A549 (cell line): ENCODE data around the gene PACS1. TPM values are rescaled to one million over a fixed set of nuclear protein-coding genes. Genes with fewer than 3 reads are reported as not detected.
A peak's percentile ranks its signal among the peaks of the same experiment; 100 is the strongest.
"Not testable (repeated sequence)": the region's sequence is repeated elsewhere in the genome, so short reads cannot be mapped to it uniquely, and the experiment has no call there.

Experiments
- ATAC-seq, 2 experiments: fragments of 200-7000 bp in 1 of 2; fragments of >200 bp in 1 of 2; cut with Nextera tagmentation in 1 of 2; cut with Tn5 transposase in 1 of 2; 3 replicates each; pipeline versions ENCODE4 v1.8.0 to v1.9.1; 2018 to 2020; ENCODE audit warnings: mild to moderate bottlenecking in 1 of 2, moderate library complexity in 1 of 2
- CTCF ChIA-PET: fragments of 300-600 bp; sonication (Branson Sonifier 250); formaldehyde crosslinking; extraction: SDS; loops from one replicate; lab custom pipeline; 2021; ENCODE audit warnings: antibody characterized with exemption, inconsistent platforms; lab: Yijun Ruan, JAX
- POLR2A ChIA-PET: fragments of 350-600 bp; formaldehyde crosslinking; extraction: SDS; loops from one replicate; lab custom pipeline; 2021; ENCODE audit warnings: antibody characterized with exemption, inconsistent platforms; lab: Yijun Ruan, JAX
- DNase-seq, 2 experiments: peaks; one replicate each; pipeline versions ENCODE4 v3.0.0 to v3.0.0-alpha.2; 2011 to 2016; ENCODE audit warnings: low read depth in 1 of 2, low spot score in 1 of 2
- FAIRE-seq: peaks from 2 replicates; lab custom pipeline; 2011; peaks lifted over from hg19 to GRCh38; lab: Jason Lieb, UNC
- H3K27ac ChIP-seq, 2 experiments: fragments of >200 bp; sonication (Bioruptor Twin); formaldehyde crosslinking; 3 replicates each; pipeline ENCODE4 v1.5.1; 2016 to 2017
- H3K4me1 ChIP-seq: fragments of >200 bp; sonication (Bioruptor Twin); formaldehyde crosslinking; 3 replicates; pipeline ENCODE4 v1.6.1; 2016
- H3K4me2 ChIP-seq: fragments of >200 bp; sonication (Bioruptor Twin); formaldehyde crosslinking; 3 replicates; pipeline ENCODE4 v1.6.1; 2016
- H3K4me3 ChIP-seq: fragments of >200 bp; sonication (Bioruptor Twin); formaldehyde crosslinking; 3 replicates; pipeline ENCODE4 v1.5.1; 2016
- H3K9me3 ChIP-seq: fragments of >200 bp; sonication (Bioruptor Twin); formaldehyde crosslinking; 3 replicates; pipeline ENCODE4 v1.6.1; 2016
- BHLHE40 ChIP-seq: IDR thresholded peaks from 2 replicates; pipeline ENCODE4 v1.6.1; 2012; ENCODE audit warnings: low read depth, low read length, inconsistent platforms
- CTCF ChIP-seq: fragments of >200 bp; sonication (Bioruptor Twin); formaldehyde crosslinking; IDR thresholded peaks from 3 replicates; pipeline ENCODE4 v1.5.1; 2016
- E2F6 ChIP-seq: IDR thresholded peaks from 2 replicates; pipeline ENCODE4 v1.6.1; 2012; ENCODE audit warnings: low read depth, borderline replicate concordance
- ELK1 ChIP-seq: fragments of 150-350 bp; IDR thresholded peaks from 2 replicates; pipeline ENCODE4 v1.6.1; 2014; ENCODE audit warnings: low read depth, mild to moderate bottlenecking, low read length
- ESRRA ChIP-seq: fragments of 150-350 bp; IDR thresholded peaks from 2 replicates; pipeline ENCODE4 v1.6.1; 2014; ENCODE audit warnings: mild to moderate bottlenecking, low read length, borderline replicate concordance
- FOSL2 ChIP-seq, 2 experiments: fragments of 450-650 bp in 1 of 2; fragments of >200 bp in 1 of 2; sonication (Bioruptor Twin) in 1 of 2; formaldehyde crosslinking; IDR thresholded peaks; 2 replicates each; pipeline versions ENCODE4 v1.5.0 to v1.6.1; 2016 to 2020; ENCODE audit warnings: mild to moderate bottlenecking in 1 of 2, moderate library complexity in 1 of 2
- HOXA7 ChIP-seq: fragments of 250-450 bp; sonication (Bioruptor Pico); IDR thresholded peaks from 2 replicates; pipeline ENCODE4 v1.5.0; 2020; ENCODE audit warnings: mild to moderate bottlenecking, moderate library complexity
- KDM5A ChIP-seq: fragments of 200-600 bp; sonication (generic); IDR thresholded peaks from 2 replicates; pipeline ENCODE4 v1.6.1; 2016; ENCODE audit warnings: antibody characterized with exemption, mild to moderate bottlenecking
- MAX ChIP-seq: IDR thresholded peaks from 2 replicates; pipeline ENCODE4 v1.6.1; 2012
- NPAS2 ChIP-seq: fragments of 250-450 bp; sonication (Bioruptor Pico); IDR thresholded peaks from 2 replicates; pipeline ENCODE4 v1.8.0; 2022; ENCODE audit warnings: mild to moderate bottlenecking, moderate library complexity, borderline replicate concordance
- NR3C1 ChIP-seq: fragments of >200 bp; sonication (Bioruptor Twin); formaldehyde crosslinking; IDR thresholded peaks from 3 replicates; pipeline ENCODE4 v1.6.1; 2017
- PBX3 ChIP-seq: IDR thresholded peaks from 2 replicates; pipeline ENCODE4 v1.6.1; 2012
- RAD21 ChIP-seq, 2 experiments: fragments of >200 bp in 1 of 2; sonication (Bioruptor Twin) in 1 of 2; formaldehyde crosslinking in 1 of 2; IDR thresholded peaks in 1 of 2; conservative IDR thresholded peaks in 1 of 2; 2 replicates in 1 of 2; 3 replicates in 1 of 2; pipeline ENCODE4 v1.6.1; 2012 to 2018; ENCODE audit warnings: inconsistent platforms in 1 of 2
- SMC3 ChIP-seq: fragments of >200 bp; sonication (Bioruptor Twin); formaldehyde crosslinking; IDR thresholded peaks from 3 replicates; pipeline ENCODE4 v1.6.1; 2018; ENCODE audit warnings: inconsistent platforms
- WGBS: methylation state at CpG from one replicate; pipeline ENCODE4 v1.1.6; 2017; ENCODE audit errors: missing lambda C conversion rate; 5-methylcytosine and 5-hydroxymethylcytosine counted together
- polyA plus RNA-seq, 4 experiments: library from polyadenylated mRNA; depleted of rRNA in 3 of 4; stranded (reverse); fragments of >200 nt; fragmentation: RNase III in 1 of 4; extraction: RNeasy Plus Mini Kit Qiagen cat#74134 plus additional on column Dnase treatment in 1 of 4; gene quantifications; 2 replicates in 3 of 4; 3 replicates in 1 of 4; pipeline ENCODE4 v1.2.3, GENCODE V29; 2011 to 2017

PACS1 gene
- polyA plus RNA-seq, 2 of the 4 experiments (the other 2 are of a cell fraction) = 48.2 to 59.1 TPM

GRCh38 chr11:66020618-66021357, 49.3 kb upstream of the PACS1 start:
- POLR2A ChIA-PET = interaction anchor here (0.5 to 0.7 kb wide), 2 partner anchors 18 to 19 kb away, joined by 3 to 6 read pairs; partner anchors contain the start of genes BANF1 and EIF1AD
- TF ChIP-seq HOXA7 (CRISPR knock-in tag) (no peak), KDM5A (no peak), FOSL2 (IDR thresholded peaks at IDR 0.05) (no peak), FOSL2 (CRISPR knock-in tag; IDR thresholded peaks at IDR 0.05) (peak; percentile 71), PBX3 (no peak), NR3C1 (no peak), ELK1 (no peak), NPAS2 (CRISPR knock-in tag) (no peak)

GRCh38 chr11:66022401-66023185, 47.5 kb upstream of the PACS1 start:
- POLR2A ChIA-PET = interaction anchor here (0.5 to 1.0 kb wide), 7 partner anchors 9 to 132 kb away, joined by 3 to 6 read pairs (median 4); partner anchors contain the start of genes CCDC85B and SF3B2
- DNase-seq = peak; percentile 72 to 82

More at GRCh38 chr11:66020618-66021357, 49.3 kb upstream of the PACS1 start:
- Histone ChIP-seq H3K4me1 (peaks cover 12% of the 10 kb centered on the region), H3K4me2 (peak overlapping the region; percentile 49), H3K27ac (peak overlapping the region; percentile 37 to 77; a peak in 5 of 6 replicates), H3K9me3 (no peaks in the 10 kb centered on the region), H3K4me3 (no peak overlapping the region)
- CTCF ChIA-PET = interaction anchor here (0.6 to 6.5 kb wide), 5 partner anchors 12 to 1807 kb away, joined by 3 to 188 read pairs (median 20); partner anchors contain the start of gene CST6
- FAIRE-seq = no peak
- peak; percentile 59 to 64 for DNase-seq
- ATAC-seq = peak; percentile 67 to 71
- 93% methylated on average over 18 of the region's 25 CpGs for WGBS

GRCh38 chr11:66023186-66023440, 47.0 kb upstream of the PACS1 start:
- not testable (repeated sequence) for H3K27ac ChIP-seq, DNase-seq, ATAC-seq, H3K9me3 ChIP-seq, FAIRE-seq, H3K4me2 ChIP-seq, H3K4me3 ChIP-seq
- 82% methylated on average over 5 of the region's 5 CpGs for WGBS
- ChIA-PET CTCF (interaction anchor here (0.6 to 6.5 kb wide), 32 partner anchors 8 to 607 kb away, joined by 3 to 188 read pairs (median 5); partner anchors contain the start of genes BANF1, CCDC85B, CST6 and FIBP), POLR2A (interaction anchor here (0.5 kb wide), 1 partner anchor 22 kb away, joined by 4 read pairs; no protein-coding TSS in a partner anchor)
- peaks cover 12% of the 10 kb centered on the region for H3K4me1 ChIP-seq

More at GRCh38 chr11:66022401-66023185, 47.5 kb upstream of the PACS1 start:
- Histone ChIP-seq H3K27ac (peak overlapping the region; percentile 50 to 77), H3K4me1 (peaks cover 12% of the 10 kb centered on the region), H3K4me3 (peak overlapping the region; percentile 33), H3K9me3 (no peaks in the 10 kb centered on the region), H3K4me2 (peak overlapping the region; percentile 82)
- CTCF ChIA-PET = interaction anchor here (0.6 to 6.5 kb wide), 53 partner anchors 9 to 608 kb away, joined by 3 to 188 read pairs (median 4); partner anchors contain the start of genes BANF1, CCDC85B, CST6 and FIBP
- ATAC-seq (peak; percentile 78 to 92), FAIRE-seq (no peak)
- peak; percentile 55; the same call in 1 of the 2 replicates for TF ChIP-seq E2F6
- peak; percentile 72 to 75 for TF ChIP-seq RAD21 (conservative IDR thresholded peaks at IDR 0.05 in 1 of 2, IDR thresholded peaks at IDR 0.05 in 1 of 2)
- TF ChIP-seq BHLHE40 = no peak
- TF ChIP-seq CTCF = peak; percentile 84
- peak; percentile 61; the same call in 1 of the 3 replicates for TF ChIP-seq SMC3
- TF ChIP-seq ESRRA = no peak
- peak; percentile 62 for TF ChIP-seq MAX
- WGBS = 13% methylated on average over 44 of the region's 46 CpGs
